HEK293T (cell line): ENCODE data around the gene PITRM1.

Experiments
- CTCF ChIA-PET: fragments of 350-600 bp; formaldehyde crosslinking; extraction: SDS; loops from one replicate; lab custom pipeline; 2021; ENCODE audit warnings: antibody characterized with exemption, inconsistent platforms; lab: Yijun Ruan, JAX
- POLR2A ChIA-PET: fragments of 350-600 bp; formaldehyde crosslinking; extraction: SDS; loops from one replicate; lab custom pipeline; 2020; ENCODE audit warnings: antibody characterized with exemption, inconsistent platforms; lab: Yijun Ruan, JAX
- DNase-seq: peaks from one replicate; pipeline ENCODE4 v3.0.0; 2012; ENCODE audit warnings: mixed read lengths; ENCODE audit errors: extremely low spot score
- ARNT ChIP-seq: fragments of 450-650 bp; IDR thresholded peaks from 2 replicates; pipeline ENCODE4 v1.6.1; 2017; ENCODE audit warnings: mild to moderate bottlenecking
- BHLHE40 ChIP-seq: fragments of 450-650 bp; IDR thresholded peaks from 2 replicates; pipeline ENCODE4 v1.6.1; 2016; ENCODE audit warnings: mild to moderate bottlenecking, moderate library complexity, borderline replicate concordance
- CTBP1 ChIP-seq: fragments of 450-650 bp; IDR thresholded peaks from 2 replicates; pipeline ENCODE4 v1.6.1; 2016; ENCODE audit warnings: borderline replicate concordance
- ELF4 ChIP-seq: fragments of 450-650 bp; IDR thresholded peaks from 2 replicates; pipeline ENCODE4 v1.6.1; 2017; ENCODE audit warnings: antibody characterized with exemption
- FOXA1 ChIP-seq: fragments of 450-650 bp; IDR thresholded peaks from 2 replicates; pipeline ENCODE4 v1.6.1; 2016; ENCODE audit warnings: mild to moderate bottlenecking
- FOXK2 ChIP-seq: fragments of 450-650 bp; IDR thresholded peaks from 2 replicates; pipeline ENCODE4 v1.6.1; 2016; ENCODE audit warnings: mild to moderate bottlenecking
- FOXM1 ChIP-seq: fragments of 450-650 bp; IDR thresholded peaks from 2 replicates; pipeline ENCODE4 v1.6.1; 2017; ENCODE audit warnings: mild to moderate bottlenecking, borderline replicate concordance
- HDGF ChIP-seq: fragments of 450-650 bp; IDR thresholded peaks from 2 replicates; pipeline ENCODE4 v1.6.1; 2017; ENCODE audit warnings: antibody characterized with exemption, borderline replicate concordance
- L3MBTL2 ChIP-seq: fragments of 450-650 bp; conservative IDR thresholded peaks from 2 replicates; pipeline ENCODE4 v1.6.1; 2016; ENCODE audit warnings: mild to moderate bottlenecking
- LEF1 ChIP-seq: fragments of 450-650 bp; IDR thresholded peaks from 2 replicates; pipeline ENCODE4 v1.6.1; 2017; ENCODE audit warnings: mild to moderate bottlenecking, borderline replicate concordance
- NFRKB ChIP-seq: fragments of 450-650 bp; IDR thresholded peaks from 2 replicates; pipeline ENCODE4 v1.6.1; 2016; ENCODE audit warnings: mild to moderate bottlenecking, moderate library complexity
- SP1 ChIP-seq: fragments of 450-650 bp; IDR thresholded peaks from 2 replicates; pipeline ENCODE4 v1.6.1; 2017
- SUZ12 ChIP-seq: fragments of 450-650 bp; IDR thresholded peaks from 2 replicates; pipeline ENCODE4 v1.6.1; 2016; ENCODE audit warnings: mild to moderate bottlenecking
- TARDBP ChIP-seq: fragments of 450-650 bp; IDR thresholded peaks from 2 replicates; pipeline ENCODE4 v1.6.1; 2016
- ZNF384 ChIP-seq: fragments of 450-650 bp; IDR thresholded peaks from 2 replicates; pipeline ENCODE4 v1.6.1; 2016
- TF ChIP-seq, protein P1 (sequence below): fragments of 450-650 bp; IDR thresholded peaks from 2 replicates; pipeline ENCODE4 v1.6.1; 2016

The PITRM1 gene

DNA sequence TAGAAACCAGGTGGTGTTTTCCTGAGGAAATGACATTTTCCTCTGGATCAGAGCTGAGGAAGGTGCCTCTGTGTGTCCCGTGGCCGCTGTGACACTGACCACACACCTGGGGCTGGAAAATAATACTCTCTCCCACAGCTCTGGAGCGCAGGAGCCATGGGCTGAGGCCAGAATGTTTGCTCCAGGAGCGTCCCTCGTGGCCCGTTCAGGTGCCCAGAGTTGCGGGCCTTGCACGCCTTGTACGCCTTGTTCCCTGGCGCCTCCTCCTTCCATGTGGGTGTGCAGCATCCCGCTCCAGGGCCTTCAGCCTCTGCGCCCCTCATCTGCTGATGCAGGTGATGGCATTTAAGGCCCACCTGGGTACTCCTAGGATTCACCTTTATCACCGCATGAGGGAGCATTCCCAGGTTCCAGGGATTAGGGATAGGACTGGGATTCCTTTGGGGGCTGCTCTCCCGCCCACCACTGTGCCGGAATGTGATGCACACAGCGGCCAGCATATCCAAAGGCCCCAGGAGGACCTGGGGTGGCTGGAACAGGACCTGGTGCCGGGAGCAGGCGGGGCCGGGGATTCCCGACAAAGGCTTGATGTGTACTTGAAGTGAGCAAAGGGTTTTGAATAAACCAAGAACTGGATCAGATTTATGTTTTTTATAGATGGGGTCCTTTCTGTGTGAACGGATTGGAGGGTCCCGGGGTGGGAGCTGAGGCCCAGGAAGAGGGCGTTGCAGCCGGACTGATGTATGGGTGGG, 44.0 kb downstream of the PITRM1 start:
- POLR2A ChIA-PET = no interaction called here
- CTCF ChIA-PET = no interaction called here
- TF ChIP-seq FOXK2 (no peak), TARDBP (no peak), SUZ12 (no peak), LEF1 (no peak), FOXA1 (no peak), ZNF384 (no peak), CTBP1 (no peak), SP1 (no peak), ELF4 (no peak), FOXM1 (no peak), NFRKB (no peak), L3MBTL2 (no peak), ARNT (no peak)
- TF ChIP-seq, protein P1, sequence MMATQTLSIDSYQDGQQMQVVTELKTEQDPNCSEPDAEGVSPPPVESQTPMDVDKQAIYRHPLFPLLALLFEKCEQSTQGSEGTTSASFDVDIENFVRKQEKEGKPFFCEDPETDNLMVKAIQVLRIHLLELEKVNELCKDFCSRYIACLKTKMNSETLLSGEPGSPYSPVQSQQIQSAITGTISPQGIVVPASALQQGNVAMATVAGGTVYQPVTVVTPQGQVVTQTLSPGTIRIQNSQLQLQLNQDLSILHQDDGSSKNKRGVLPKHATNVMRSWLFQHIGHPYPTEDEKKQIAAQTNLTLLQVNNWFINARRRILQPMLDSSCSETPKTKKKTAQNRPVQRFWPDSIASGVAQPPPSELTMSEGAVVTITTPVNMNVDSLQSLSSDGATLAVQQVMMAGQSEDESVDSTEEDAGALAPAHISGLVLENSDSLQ = no peak
- no peak for DNase-seq

GRCh38 chr10:3127921-3128320, 44.7 kb downstream of the PITRM1 start:
- TF ChIP-seq SP1 (no peak), ZNF384 (no peak), FOXM1 (no peak), FOXK2 (no peak), FOXA1 (no peak), TARDBP (no peak), SUZ12 (no peak), BHLHE40 (no peak), ELF4 (no peak), NFRKB (no peak), CTBP1 (no peak), ARNT (no peak), HDGF (no peak), L3MBTL2 (no peak), LEF1 (no peak)
- TF ChIP-seq, protein P1 = no peak
- DNase-seq = no peak
- ChIA-PET CTCF (no interaction called here), POLR2A (no interaction called here)

GRCh38 chr10:3126741-3127346, 45.7 kb downstream of the PITRM1 start:
- peak; percentile 33 for DNase-seq
- POLR2A ChIA-PET = no interaction called here
- TF ChIP-seq FOXM1 (no peak), FOXA1 (no peak), FOXK2 (no peak)
- TF ChIP-seq, protein P1 = peak; percentile 74
- CTCF ChIA-PET = no interaction called here

DNA sequence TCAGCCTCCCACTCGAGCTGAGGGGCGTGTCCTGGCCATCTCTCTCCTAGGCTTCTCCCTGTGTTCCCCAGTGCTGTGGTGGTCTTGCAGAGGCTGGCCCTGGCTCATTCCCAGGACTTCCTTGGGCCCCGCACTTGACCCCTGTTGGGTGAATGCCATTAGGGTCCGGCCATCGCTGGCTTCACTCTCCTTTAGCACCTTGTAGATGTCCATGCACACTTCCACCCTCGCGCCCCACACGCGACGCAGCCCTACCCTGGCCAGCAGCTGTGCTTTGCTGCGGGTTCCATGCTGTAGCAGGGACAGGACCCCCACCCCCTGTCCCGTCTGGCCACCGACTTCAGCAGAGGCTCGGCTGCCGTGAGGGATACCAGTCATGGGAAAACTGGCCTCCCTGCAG, 46.3 kb downstream of the PITRM1 start:
- CTCF ChIA-PET = no interaction called here
- POLR2A ChIA-PET = no interaction called here
- TF ChIP-seq FOXK2 (no peak), ZNF384 (no peak), HDGF (no peak), LEF1 (no peak), FOXM1 (no peak), CTBP1 (no peak), L3MBTL2 (no peak), BHLHE40 (no peak), ARNT (no peak), SP1 (no peak), ELF4 (no peak)
- DNase-seq = no peak

DNA sequence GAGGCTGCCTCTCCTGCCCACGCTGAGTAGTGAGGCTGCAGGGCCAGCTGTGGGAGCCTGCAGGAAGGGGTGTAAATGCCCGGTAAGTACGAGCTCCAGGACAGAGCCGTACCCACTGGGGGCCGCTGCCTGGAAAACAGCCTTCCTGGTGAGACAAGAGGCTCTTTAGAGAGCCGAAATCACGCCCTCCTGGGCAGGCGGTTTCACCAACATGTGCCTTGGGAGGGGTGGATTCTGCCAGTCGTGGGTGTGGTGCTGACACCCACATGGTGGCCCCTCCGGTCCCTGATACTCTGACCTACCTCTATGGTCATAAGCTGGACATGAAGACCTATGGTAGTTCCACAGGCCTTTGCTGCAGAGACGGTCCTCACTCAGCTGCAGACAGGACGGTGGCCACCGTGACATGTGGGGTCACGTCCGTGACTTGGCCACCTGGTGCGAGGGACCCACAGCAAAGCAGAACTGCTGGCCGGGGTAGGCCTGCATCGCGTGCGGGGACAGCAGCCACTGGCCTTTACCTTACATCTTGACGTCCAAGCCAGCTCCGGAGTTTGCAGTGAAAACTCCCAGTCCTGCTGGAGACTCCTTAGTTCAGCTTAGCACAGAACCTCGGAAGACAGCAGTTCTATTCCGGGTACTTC, 46.9 kb downstream of the PITRM1 start:
- POLR2A ChIA-PET = no interaction called here
- CTCF ChIA-PET = no interaction called here
- TF ChIP-seq ELF4 (no peak), SP1 (no peak), L3MBTL2 (no peak), BHLHE40 (no peak), ARNT (no peak), TARDBP (no peak), HDGF (no peak), FOXK2 (no peak), LEF1 (no peak), ZNF384 (no peak), CTBP1 (no peak), FOXA1 (no peak), SUZ12 (no peak)
- TF ChIP-seq, protein P1 = no peak
- no peak for DNase-seq
